ENCODE data around the gene GRIP1. TPM values are rescaled to one million over a fixed set of nuclear protein-coding genes. Genes with fewer than 3 reads are reported as not detected.

The GRIP1 gene
- total RNA-seq, 1 experiment from 2014 or later: 0.91 TPM

DNA sequence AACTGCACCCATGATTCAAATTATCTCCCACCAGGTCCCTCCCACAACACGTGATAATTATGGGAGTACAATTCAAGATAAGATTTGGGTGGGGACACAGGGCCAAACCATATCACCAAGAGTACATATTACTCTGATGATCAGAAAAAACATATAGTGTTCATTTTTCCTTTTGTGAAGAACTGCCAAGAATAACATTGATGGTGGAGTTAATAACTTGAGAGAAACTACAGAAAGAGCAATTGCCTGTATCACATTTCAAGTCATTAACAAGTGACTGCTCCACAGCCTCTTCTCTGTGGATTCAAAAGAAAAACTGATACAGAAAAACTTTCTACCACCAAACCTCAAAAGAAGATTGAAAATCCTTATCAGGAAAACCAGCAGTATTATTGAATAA lies 34.7 kb downstream of the GRIP1 start:
- DNase-seq (ENCODE audit: low spot score): no peak

DNA sequence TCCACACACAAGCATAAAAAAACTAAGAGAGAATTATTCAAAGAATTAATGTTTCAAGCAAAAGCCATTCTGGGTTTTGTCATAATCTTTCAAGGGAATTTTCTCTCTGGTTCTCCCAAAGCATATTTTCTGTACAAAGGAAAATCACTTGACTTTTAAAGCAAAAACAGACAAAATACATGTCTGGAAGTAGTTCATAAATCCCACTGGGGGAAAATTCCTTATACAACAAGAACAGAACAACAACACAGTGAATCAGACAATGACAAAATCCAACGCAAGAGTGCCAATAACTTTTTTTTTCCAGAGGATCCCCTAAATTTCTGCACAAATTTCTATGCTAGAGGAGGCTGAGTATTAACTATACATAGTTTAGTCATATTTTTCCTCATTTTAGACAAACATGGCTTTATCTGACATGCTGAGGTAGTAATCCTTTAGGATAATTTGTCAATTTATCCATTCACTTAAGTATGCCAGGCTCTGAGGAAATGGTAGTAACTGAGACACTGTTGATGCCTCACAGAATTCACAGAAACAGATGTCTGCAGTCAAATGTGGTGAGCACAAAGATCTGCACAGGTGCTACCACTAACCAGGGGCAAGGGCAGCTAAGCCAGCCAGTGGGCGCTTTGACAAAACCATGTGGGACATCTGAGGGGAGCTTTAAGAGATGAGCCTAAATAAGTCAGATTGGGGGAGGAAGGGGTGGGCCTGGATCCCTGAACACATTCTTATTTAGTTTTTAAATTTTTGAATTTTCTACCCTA lies 38.0 kb downstream of the GRIP1 start:
- no peak for DNase-seq (ENCODE audit: low spot score)

DNA sequence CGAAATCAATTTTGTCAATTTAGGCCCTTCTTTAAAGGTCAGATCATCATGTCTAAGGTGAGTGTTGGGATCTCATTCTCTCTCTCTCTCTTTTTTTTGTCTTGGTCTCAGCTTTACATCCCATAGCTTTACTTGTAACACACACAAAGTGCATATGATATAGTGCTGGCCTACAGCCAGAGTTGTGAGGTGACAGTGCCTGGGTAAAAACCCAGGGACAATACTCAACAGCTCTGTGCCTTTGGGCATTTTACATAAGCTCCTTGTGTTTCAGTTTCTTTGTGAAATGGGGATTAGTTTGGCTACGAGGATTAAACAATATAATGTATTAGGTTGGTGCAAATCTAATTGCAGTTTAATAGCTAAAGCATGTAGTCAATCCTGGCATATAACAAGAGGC lies 40.2 kb downstream of the GRIP1 start:
- DNase-seq (ENCODE audit: low spot score): no peak

DNA sequence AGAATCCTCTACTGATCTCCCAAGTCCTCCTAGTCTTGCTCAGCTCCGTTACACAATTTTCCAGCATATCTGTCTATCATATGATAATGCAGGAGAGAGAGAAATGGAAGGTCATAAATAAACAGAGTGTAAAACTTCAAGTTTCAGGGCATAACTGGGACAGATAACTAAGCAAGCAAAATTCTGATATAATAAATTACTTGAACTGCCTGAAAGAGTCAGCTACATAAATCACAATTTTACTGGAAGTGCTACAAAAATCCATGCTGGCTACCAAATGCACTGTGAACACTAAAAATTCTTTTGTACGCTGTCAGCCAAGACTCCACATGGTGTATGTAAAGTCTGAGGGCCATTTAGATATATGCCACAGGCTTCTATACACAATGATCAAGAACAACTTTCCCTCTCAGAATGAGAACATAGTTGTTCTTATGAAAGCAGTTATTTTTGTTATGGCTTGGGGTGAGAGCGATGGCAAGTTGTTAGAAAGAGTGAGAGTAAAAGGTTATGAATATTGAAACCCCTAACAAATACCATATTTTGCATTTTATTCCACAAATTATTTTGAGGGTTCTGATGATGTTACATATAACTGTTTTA lies 41.1 kb downstream of the GRIP1 start:
- DNase-seq (ENCODE audit: low spot score): no peak

DNA sequence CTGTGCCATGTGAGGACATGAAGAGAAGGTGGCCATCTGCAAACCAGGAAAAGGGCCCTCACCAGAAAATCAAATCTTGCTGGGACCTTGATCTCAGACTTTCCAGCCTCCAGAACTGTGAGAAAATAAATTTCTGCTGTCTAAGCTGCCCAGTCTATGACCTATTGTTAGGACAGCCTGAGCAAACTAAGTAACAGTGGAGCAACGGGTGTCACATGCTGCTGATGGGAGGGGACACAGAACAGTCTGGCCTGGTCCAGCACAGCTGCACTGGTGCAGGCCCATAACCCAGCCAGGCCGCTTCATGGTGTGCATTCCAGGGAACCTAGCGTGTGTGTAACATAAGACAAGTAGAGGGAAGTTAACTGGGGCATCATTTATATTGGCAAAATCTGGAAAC lies 42.1 kb downstream of the GRIP1 start:
- DNase-seq (ENCODE audit: low spot score): no peak

DNA sequence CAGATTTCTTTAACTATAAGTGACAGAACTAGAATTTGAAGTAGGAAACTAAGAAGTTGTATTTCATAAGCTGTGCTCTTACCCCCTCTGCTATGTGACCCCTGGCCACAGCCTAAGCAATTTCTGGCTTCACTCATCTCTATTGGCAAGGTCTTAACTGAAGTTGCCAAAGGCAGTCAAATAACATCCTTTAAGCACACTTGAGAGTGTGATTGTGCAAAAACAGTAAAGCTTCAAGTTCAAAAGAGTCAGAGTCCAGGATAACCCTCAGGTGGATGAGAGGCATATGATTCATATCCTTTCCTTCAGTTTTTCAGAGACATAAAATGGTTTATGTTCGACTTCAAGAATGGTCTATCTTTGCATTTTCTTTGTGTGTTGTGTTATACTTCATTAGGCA lies 45.2 kb downstream of the GRIP1 start:
- no peak for DNase-seq (ENCODE audit: low spot score)

DNA sequence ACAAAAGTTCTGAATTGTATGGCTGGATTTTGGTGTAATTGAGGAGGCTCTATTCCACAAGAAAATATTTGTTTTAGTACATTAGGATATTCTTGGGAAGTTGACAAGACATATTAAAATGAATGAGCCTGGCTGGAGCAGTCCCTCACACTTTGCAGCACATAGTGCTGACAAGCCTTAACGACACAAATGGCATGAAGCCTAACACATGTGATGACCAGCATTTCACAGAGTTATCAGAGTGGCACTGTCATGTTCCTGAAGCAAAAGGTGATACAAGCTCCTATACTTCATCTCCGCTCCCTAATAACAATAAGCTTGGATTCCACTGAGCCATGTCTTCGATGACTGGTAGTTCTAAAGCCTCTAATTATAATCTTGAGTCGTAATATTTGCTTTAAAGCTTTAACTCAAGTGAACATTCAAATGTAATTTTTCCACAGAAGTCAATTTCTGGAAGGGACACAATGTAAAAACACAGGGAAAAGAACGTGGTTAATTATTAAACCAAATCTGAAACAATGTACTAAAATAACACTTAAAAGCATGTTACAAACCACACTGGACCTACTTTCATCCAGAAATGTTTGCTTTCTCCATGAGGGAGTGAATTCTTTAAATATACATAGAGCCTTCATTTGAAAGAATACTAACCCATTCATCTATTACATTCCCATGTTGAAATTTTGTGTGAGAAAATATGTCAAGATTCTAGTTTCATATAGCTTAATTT lies 49.6 kb downstream of the GRIP1 start:
- DNase-seq (ENCODE audit: low spot score): no peak

DNA sequence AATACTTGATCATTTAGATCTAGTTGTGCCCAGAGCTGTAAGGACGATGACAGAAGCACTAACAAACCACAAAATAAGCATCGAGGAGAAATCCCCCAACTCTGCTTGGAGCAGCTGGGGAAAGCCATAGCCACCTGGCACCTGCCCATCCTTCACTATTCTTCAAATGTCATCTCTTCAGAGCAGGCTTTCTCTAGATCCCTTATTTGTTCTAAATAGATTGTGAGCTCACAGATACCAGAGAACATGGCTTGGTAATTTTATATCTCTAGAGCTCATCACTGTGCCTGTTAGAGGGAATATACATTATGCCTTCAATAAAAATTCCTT lies 50.9 kb downstream of the GRIP1 start:
- no peak for DNase-seq (ENCODE audit: low spot score)

DNA sequence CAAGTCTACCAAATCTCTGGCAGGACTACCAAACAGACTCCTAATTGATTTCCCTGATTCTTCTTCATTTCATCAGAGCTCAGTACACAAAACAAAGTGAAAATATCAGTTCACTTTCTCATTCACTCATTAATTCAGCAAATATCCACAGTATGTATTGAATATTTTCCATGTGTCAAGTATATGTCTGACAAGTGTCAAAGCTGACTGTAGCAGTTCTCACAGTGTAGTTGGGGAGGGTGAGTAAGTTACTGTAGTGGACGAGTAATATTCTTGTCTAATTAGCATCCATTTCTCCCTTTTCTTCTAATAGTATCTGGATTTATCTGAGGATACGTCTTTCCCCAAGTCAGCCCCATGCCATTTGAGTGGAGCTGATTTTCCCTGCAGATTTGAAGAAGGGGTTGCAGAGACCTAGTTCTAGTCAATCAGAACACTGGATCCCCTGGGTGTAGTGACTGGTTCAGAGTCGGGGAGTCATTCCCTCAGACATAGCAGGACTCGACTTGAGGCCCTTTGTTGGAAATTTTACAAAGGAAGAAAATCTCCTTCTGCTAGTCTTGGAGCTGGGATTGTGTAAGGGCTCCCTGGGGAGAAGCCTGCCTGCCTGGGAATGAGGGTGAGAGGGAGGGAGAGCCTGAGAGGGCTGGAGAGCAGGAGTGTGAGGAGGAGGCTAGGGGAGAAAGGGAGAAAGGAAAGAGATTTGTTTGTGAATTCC lies 51.4 kb downstream of the GRIP1 start:
- no peak for DNase-seq (ENCODE audit: low spot score)

DNA sequence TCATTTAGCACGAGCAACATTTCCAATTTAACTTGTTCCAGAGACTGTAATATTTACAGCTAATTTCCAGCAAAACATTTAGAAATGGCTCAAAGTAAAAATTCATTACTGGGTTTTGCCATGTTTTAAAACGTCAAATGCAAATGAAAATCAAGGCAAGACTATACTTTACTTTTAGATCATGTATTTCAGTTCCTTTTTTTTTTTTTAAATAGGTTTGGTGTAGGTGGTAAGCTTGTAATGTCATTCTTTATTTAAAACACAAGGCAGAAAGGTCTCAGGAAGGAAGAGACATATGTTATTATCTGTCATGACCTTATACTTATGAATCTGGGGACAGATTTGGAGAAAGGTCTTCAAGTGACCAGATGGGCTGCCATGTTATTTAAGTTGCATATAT lies 54.1 kb downstream of the GRIP1 start:
- no peak for DNase-seq (ENCODE audit: low spot score)

DNA sequence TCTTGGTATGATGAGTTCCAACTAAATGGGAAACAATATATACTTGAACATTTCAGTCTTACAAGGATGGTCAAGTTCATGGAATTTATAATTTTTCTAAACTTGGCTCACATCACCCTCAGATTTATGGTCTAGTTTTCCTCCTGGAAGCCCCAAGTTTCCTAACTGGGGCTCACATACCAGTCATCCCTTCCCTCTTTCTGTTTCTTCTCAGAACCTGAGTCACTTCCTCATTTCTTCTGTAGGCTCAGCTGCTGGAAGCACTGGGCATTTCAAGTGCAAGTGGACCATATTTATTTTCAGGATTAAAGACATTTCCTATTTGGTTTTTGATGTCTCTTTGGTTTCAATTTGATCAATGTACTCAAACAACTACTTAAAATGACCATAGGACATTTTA lies 55.4 kb downstream of the GRIP1 start:
- no peak for DNase-seq (ENCODE audit: low spot score)

DNA sequence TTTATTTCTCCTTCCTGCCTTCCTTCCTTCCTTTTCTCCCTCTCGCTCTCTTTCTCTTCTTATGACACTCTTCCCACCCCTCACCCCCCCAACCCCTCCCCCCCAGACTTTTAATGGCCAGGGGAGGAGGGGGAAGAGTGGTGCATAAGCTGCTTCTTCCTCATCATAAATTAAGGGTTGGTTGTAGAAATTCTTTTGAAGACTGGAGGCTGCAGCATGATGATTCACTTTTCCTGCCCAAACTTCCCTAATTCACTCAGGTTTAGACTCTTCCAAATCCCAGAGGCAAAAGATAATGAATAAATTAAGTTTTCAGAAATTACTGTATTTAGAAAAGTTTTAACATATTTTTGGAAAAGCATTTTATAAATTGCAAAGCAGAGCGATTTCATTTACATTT lies 58.2 kb downstream of the GRIP1 start:
- DNase-seq (ENCODE audit: low spot score): no peak

DNA sequence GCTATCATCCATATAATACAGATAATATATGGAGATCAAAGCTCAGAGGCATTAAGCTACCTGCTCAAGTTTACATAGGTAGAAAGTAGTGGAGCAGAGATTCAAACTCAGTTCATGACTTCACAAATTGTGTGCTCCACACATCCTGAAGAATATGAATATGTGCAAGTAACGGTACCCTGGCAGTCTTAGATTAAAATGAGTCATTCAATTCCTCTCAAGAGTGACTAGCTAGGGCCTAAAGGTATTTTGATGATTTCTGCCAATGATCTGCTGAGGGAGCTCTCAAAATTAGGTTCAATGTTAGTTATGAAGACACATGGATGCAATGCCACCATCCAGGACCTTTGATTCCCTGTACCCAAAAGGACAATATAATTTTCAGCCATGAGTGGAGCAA lies 58.9 kb downstream of the GRIP1 start:
- no peak for DNase-seq (ENCODE audit: low spot score)

DNA sequence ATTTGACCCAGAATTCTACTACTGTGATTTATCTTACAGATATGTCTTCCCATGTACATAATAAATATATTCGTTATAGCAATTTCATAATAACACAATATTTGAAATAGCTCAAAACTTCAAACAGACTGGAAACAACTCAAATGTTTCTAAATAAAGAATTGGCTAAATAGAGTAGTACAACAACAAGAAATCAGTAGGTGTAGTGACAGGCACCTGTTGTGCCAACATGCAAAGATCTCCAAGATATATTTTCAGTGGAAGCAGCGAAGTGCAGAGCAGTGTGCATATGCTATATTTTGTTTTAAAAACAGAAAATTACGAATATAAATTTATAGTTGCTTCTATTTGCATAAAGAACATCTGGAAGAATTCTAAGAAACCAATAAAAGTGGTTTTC lies 60.9 kb downstream of the GRIP1 start:
- DNase-seq (ENCODE audit: low spot score): no peak

DNA sequence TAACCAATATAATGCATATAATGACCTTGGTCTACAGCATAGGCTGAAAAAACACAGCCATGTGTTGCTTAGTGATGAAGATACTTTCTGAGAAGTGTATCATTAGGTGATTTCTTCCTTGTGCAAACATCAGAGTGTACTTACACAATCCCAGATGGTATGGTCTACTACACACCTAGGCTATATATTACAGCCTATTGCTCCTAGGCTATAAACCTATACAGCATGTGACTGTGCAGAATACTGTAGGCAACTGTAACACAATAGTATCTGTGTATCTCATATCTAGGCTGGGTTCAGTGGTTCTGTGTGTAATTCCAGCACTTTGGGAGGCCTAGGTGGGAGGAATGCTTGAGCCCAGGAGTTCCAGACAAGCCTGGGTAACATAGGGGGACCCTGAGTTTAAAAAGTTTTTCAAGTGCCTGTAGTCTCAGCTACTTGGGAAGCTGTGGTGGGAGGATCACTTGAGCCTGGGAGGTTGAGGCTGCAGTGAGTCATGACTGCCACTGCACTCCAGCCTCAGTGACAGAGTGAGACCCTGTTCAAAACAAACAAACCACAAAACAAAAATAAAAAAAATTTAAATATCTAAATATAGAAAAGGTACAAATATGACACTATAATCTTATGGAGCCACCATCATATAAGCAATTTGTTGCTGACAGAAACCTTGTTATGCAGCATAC lies 66.6 kb downstream of the GRIP1 start:
- DNase-seq (ENCODE audit: low spot score): no peak

DNA sequence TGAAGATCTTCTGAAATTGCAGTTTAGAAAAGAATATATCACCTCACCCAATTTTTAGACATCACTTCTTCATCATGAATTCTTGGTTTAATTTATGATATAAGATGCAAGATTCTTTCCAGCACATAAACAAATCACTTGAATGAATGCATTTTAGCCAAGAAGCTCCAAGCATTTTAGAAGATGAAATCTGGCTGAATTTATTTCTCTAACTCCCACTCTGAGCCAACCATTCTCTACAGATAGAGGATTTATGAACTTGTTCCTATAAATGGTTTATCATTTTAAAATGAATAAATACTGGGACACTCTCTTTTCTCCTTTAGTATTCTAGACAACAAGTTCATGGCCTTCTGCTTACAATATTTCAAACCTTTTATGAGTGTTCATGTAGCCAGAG lies 71.7 kb downstream of the GRIP1 start:
- no peak for DNase-seq (ENCODE audit: low spot score)

DNA sequence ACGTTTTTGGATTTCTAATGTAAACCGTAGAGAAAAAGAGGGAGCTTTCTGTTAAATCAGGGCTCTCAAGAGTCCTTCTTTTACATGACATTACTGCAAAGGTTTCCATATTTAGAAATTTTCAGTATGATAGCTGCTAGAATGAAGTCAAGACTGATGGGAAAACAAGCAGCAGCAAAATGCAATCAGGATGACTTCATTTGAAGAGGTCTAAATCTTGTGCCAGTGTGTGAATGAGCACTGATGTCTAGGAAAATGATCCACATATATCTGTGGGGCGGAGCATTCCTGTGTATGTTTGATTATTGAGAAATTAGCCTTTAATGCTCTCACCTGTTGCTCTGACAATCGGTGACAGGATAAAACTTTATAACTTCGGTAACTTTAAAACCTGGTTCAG lies 73.6 kb downstream of the GRIP1 start:
- no peak for DNase-seq (ENCODE audit: low spot score)

DNA sequence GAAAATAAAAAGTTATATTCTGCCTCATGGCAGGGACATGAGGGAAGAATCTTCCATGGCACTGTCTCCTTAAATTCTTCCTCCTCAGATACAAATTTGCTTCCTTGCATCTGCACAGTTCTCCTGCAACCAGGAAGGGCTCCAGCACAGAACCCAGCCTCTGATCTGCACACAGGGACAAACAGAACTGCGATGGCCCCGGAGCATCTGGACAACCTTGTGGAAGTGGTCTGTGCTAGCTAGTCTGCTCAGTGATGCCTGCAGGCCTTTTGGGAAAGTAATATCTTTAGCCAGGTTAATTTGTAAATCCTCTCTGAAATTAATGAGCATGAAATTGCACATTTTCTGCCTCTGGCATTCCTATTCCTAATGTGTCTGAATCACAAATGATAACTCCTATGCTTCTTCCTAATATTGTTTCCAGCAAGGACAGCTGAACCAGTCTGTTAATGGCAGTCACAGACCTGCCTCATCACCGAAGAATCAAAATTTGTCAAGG lies 74.8 kb downstream of the GRIP1 start:
- DNase-seq (ENCODE audit: low spot score): no peak

DNA sequence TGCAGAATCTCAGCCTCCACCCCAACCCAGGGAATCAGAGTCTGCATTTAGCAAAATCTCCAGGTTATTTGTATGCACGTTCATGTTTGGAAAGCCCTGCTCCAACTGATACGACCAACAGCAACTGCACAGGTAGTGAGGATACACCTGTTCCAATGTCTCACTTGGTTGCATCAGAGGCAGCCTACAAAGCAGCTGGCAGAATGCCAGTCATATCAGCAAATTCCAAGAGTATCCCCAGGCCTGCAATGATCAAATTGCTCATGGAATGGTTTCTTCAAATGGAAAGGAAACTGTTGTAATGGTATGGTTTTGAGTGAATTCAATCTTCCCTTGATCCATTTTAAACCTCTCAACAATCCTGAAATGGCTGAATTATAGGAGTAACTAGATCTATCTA lies 75.4 kb downstream of the GRIP1 start:
- DNase-seq (ENCODE audit: low spot score): no peak

DNA sequence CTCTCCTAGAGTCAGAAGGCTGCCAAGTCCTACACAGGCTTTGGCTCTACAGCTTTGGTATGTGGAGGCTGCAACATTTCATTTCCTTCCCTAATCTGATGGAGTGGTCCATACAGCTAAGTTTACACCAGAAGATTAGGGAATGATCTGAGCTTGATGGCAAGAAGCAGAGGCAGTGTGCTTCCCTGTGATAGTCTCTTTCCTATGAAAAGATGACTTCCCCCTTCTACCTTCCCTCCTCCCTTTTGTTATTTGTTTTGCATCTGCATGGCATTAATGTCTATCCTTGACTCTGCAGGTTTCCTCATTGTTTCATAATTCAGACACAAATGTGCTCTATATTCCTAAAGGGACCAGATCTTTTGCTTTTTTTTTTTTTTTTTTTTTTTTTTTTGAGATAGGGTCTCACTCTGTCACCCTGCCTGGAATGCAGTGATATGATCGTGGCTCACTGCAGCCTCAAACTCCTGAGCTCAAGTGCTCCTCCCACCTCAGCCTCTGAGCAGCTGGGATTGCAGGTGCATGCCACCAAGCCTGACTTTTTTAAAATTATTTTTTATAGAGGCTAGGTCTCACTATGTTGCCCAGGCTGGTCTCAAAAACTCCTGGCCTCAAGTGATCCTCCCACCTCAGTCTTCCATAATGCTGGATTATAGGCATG lies 76.3 kb downstream of the GRIP1 start:
- DNase-seq (ENCODE audit: low spot score): no peak

DNA sequence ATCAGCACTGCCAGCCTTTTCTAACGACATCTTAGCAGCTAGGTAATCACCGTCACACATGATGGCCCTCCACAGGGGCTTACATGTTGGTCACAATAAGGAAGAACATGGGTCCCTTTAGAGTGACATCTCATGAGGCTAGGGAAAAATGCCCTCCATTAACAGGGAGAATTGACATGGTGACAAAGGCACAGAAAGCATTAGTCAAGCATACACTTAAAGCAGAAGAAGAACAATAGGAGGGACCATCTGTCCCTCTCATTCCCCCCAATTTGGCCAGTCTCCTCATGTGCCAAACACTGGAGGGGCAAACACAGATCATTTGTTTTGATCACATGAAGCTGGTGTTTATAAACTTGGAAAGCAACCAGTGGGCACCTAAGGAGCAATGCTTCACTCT lies 78.0 kb downstream of the GRIP1 start:
- DNase-seq (ENCODE audit: low spot score): no peak

Data from H4 (cell line).